HG02798 (cell line): ENCODE results near the gene LMX1A.

Experiments
- ATAC-seq: cut with Tn5 transposase; IDR thresholded peaks from one replicate; pipeline ENCODE4 v1.9.1; 2021; ENCODE audit warnings: mild to moderate bottlenecking; ENCODE audit not compliant: unreplicated experiment, poor library complexity

The LMX1A gene

GRCh38 chr1:165174491-165174890 lies 182.0 kb downstream of the LMX1A start:
- no peak for ATAC-seq

- ATAC-seq = no peak
Observed at GRCh38 chr1:165173818-165174217, 182.7 kb downstream of the LMX1A start.

- ATAC-seq = no peak
Observed at GRCh38 chr1:165173409-165173808, 183.1 kb downstream of the LMX1A start.

GRCh38 chr1:165172666-165173065 lies 183.8 kb downstream of the LMX1A start:
- ATAC-seq = no peak

GRCh38 chr1:165169729-165170128 lies 186.8 kb downstream of the LMX1A start:
- ATAC-seq = no peak

GRCh38 chr1:165169028-165169427 lies 187.5 kb downstream of the LMX1A start:
- ATAC-seq = no peak

GRCh38 chr1:165168467-165168866 lies 188.0 kb downstream of the LMX1A start:
- ATAC-seq = no peak

GRCh38 chr1:165162671-165163241 lies 193.8 kb downstream of the LMX1A start:
- no peak for ATAC-seq

- ATAC-seq = no peak
Observed at GRCh38 chr1:165161130-165161529, 195.4 kb downstream of the LMX1A start.

- ATAC-seq = no peak
Observed at GRCh38 chr1:165153182-165153581, 203.3 kb downstream of the LMX1A start.

- ATAC-seq = no peak
Observed at GRCh38 chr1:165152727-165153126, 203.8 kb downstream of the LMX1A start.

- no peak for ATAC-seq
Observed at GRCh38 chr1:165152109-165152508, 204.4 kb downstream of the LMX1A start.
